ENCODE measurements around the gene ZG16B.
A peak's percentile ranks its signal among the peaks of the same experiment; 100 is the strongest.

ZG16B gene

GRCh38 chr16:2806286-2806685 lies 23.8 kb upstream of the ZG16B start:
- DNase-seq (ENCODE audit: low spot score) = no peak

GRCh38 chr16:2808181-2808580 lies 21.9 kb upstream of the ZG16B start:
- DNase-seq (ENCODE audit: low spot score) = no peak

GRCh38 chr16:2809149-2809760 lies 20.8 kb upstream of the ZG16B start:
- DNase-seq (ENCODE audit: low spot score) = no peak

- no peak for DNase-seq (ENCODE audit: low spot score)
Measured at GRCh38 chr16:2810651-2811050, 19.5 kb upstream of the ZG16B start.

- no peak for DNase-seq (ENCODE audit: low spot score)
Measured at GRCh38 chr16:2811703-2812471, 18.2 kb upstream of the ZG16B start.

- no peak for DNase-seq (ENCODE audit: low spot score)
Measured at GRCh38 chr16:2813771-2814221, 16.3 kb upstream of the ZG16B start.

GRCh38 chr16:2814551-2815298 lies 15.4 kb upstream of the ZG16B start:
- no peak for DNase-seq (ENCODE audit: low spot score)

GRCh38 chr16:2815299-2815771 lies 14.8 kb upstream of the ZG16B start:
- no peak for DNase-seq (ENCODE audit: low spot score)

GRCh38 chr16:2816751-2817339 lies 13.3 kb upstream of the ZG16B start, which contains the start of gene PRSS21:
Gene PRSS21, plus strand, starts transcription at chr16:2817237. Its CDS starts 32 bp downstream, at chr16:2817269.
- DNase-seq (ENCODE audit: low spot score) = peak; percentile 78

GRCh38 chr16:2817340-2818271 lies 12.5 kb upstream of the ZG16B start:
- DNase-seq (ENCODE audit: low spot score) = no peak

GRCh38 chr16:2818272-2818876 lies 11.7 kb upstream of the ZG16B start:
- no peak for DNase-seq (ENCODE audit: low spot score)

GRCh38 chr16:2819179-2819938 lies 10.7 kb upstream of the ZG16B start:
- no peak for DNase-seq (ENCODE audit: low spot score)

- DNase-seq (ENCODE audit: low spot score) = no peak
Measured at GRCh38 chr16:2819939-2820835, 9.9 kb upstream of the ZG16B start.

GRCh38 chr16:2820836-2821486 lies 9.1 kb upstream of the ZG16B start:
- DNase-seq (ENCODE audit: low spot score) = no peak

GRCh38 chr16:2821487-2822157 lies 8.5 kb upstream of the ZG16B start:
- no peak for DNase-seq (ENCODE audit: low spot score)

- DNase-seq (ENCODE audit: low spot score) = no peak
Measured at GRCh38 chr16:2822158-2822495, 8.0 kb upstream of the ZG16B start.

- no peak for DNase-seq (ENCODE audit: low spot score)
Measured at GRCh38 chr16:2822496-2822895, 7.6 kb upstream of the ZG16B start.

GRCh38 chr16:2824626-2825025 lies 5.5 kb upstream of the ZG16B start:
- no peak for DNase-seq (ENCODE audit: low spot score)
